Stimulated activated CD8-positive, alpha-beta memory T cell treated with anti-CD3 and anti-CD28 coated beads, Interleukin-4, amount 100 ng/mL, for 48 hours (primary cell): ENCODE results near the gene SMIM10L2A.
"Not testable (repeated sequence)": the region's sequence is repeated elsewhere in the genome, so short reads cannot be mapped to it uniquely, and the experiment has no call there.

ENCODE experiments used
- DNase-seq: peaks from one replicate; pipeline ENCODE4 v3.0.0-alpha.2; 2020

The SMIM10L2A gene

GRCh38 chrX:135461756-135462155 lies 40.0 kb downstream of the SMIM10L2A start:
- not testable (repeated sequence) for DNase-seq

GRCh38 chrX:135463937-135464336 lies 42.2 kb downstream of the SMIM10L2A start:
- no peak for DNase-seq

GRCh38 chrX:135476378-135476777 lies 54.6 kb downstream of the SMIM10L2A start:
- DNase-seq, result no peak

GRCh38 chrX:135477576-135477975 lies 55.8 kb downstream of the SMIM10L2A start:
- DNase-seq, result peak; percentile 44
